Lung (tissue), 12 donors: Measurements from ENCODE around the gene MAPK4. TPM values are rescaled to one million over a fixed set of nuclear protein-coding genes. Genes with fewer than 3 reads are reported as not detected.

Source experiments
- ATAC-seq: fragments of 200-7000 bp; cut with Tn5 transposase; one replicate; pipeline ENCODE4 v1.9.1; 2020; ENCODE audit warnings: moderate number of reproducible peaks; ENCODE audit not compliant: insufficient read depth, low FRiP score
- DNase-seq, 3 donors: peaks; one replicate each; pipeline ENCODE4 v3.0.0-alpha.2; 2013 to 2017
- H3K27ac ChIP-seq, 2 donors: one replicate each; pipeline ENCODE4 v1.5.1; 2013; ENCODE audit warnings: mild to moderate bottlenecking in 2 of 2, moderate library complexity in 2 of 2, control low read depth in 1 of 2, inconsistent platforms in 1 of 2, low read depth in 1 of 2, low read length in 1 of 2
- H3K27me3 ChIP-seq, 3 donors: one replicate each; pipeline ENCODE4 v1.5.1; 2013; ENCODE audit warnings: low read length in 2 of 3; ENCODE audit not compliant: control insufficient read depth in 3 of 3, insufficient read depth in 3 of 3
- H3K36me3 ChIP-seq, 4 donors: one replicate each; pipeline ENCODE4 v1.5.1; 2013; ENCODE audit warnings: low read length in 4 of 4, mild to moderate bottlenecking in 1 of 4, moderate library complexity in 1 of 4; ENCODE audit not compliant: control insufficient read depth in 4 of 4, insufficient read depth in 4 of 4
- H3K4me1 ChIP-seq, 5 donors: one replicate each; pipeline ENCODE4 v1.5.1; 2013; ENCODE audit warnings: low read length in 5 of 5, mild to moderate bottlenecking in 2 of 5, moderate library complexity in 1 of 5; ENCODE audit not compliant: control insufficient read depth in 5 of 5, insufficient read depth in 5 of 5
- H3K4me3 ChIP-seq: one replicate; pipeline ENCODE4 v1.5.1; 2013; ENCODE audit warnings: mild to moderate bottlenecking, control low read depth, moderate library complexity
- H3K9ac ChIP-seq, 2 donors: one replicate each; pipeline ENCODE4 v1.5.1; 2013; ENCODE audit warnings: low read length in 2 of 2, control low read depth in 1 of 2; ENCODE audit not compliant: insufficient read depth in 1 of 2
- H3K9me3 ChIP-seq, 4 donors: one replicate each; pipeline ENCODE4 v1.5.1; 2013; ENCODE audit warnings: low read length in 3 of 4, mild to moderate bottlenecking in 1 of 4, moderate library complexity in 1 of 4; ENCODE audit not compliant: control insufficient read depth in 4 of 4, insufficient read depth in 3 of 4
- CTCF ChIP-seq: IDR thresholded peaks from 2 replicates; pipeline ENCODE4 v1.5.1; 2012; ENCODE audit warnings: mild to moderate bottlenecking; ENCODE audit errors: control extremely low read depth, extremely low read depth
- WGBS, 2 donors: extraction: QIAGEN DNeasy Blood & Tissue Kit; methylation state at CpG; one replicate each; pipeline ENCODE4 v1.1.7; 2013; 5-methylcytosine and 5-hydroxymethylcytosine counted together
- polyA plus RNA-seq, 2 donors: library from polyadenylated mRNA; stranded (reverse); fragments of 200-250 nt; gene quantifications; one replicate each; pipeline ENCODE4 v1.2.1, GENCODE V29; 2013
- total RNA-seq, 2 donors: library from RNA; depleted of rRNA in 1 of 2; stranded (reverse); fragments of >200 nt in 1 of 2; gene quantifications; one replicate each; pipeline ENCODE4 v1.2.1, GENCODE V29; 2014 to 2021
- donor health status: control.
- donor health status: control.
- donor health status: Bipolar disorder and iron deficiency.
- donor health status: healthy.
- donor health status: DM: yes; HTN: yes; CAD: no.

The MAPK4 gene
- total and polyA plus RNA-seq, 4 donors = 1.8 to 10.7 (median 3.9) TPM

GRCh38 chr18:50689578-50689977 is 129.7 kb downstream of the MAPK4 start:
- Histone ChIP-seq H3K9ac (no peak overlapping the region), H3K9me3 (peaks cover 0 to 2% (median 0%) of the 10 kb centered on the region in 4 donors), H3K36me3 (no peaks in the 10 kb centered on the region), H3K27me3 (no peaks in the 10 kb centered on the region), H3K4me1 (peaks cover 0 to 2% (median 0%) of the 10 kb centered on the region in 5 donors), H3K27ac (no peak overlapping the region), H3K4me3 (no peak overlapping the region)
- WGBS, 2 donors = 92 to 94% methylated on average over 6 of the region's 6 CpGs
- DNase-seq (no peak), ATAC-seq (no peak)
- TF ChIP-seq CTCF = no peak

- peaks cover 0 to 2% (median 0%) of the 10 kb centered on the region in 4 donors for H3K9me3 ChIP-seq
- no peaks in the 10 kb centered on the region for H3K4me1 ChIP-seq
- peaks cover 0 to 4% (median 0%) of the 10 kb centered on the region in 3 donors for H3K27me3 ChIP-seq
- TF ChIP-seq CTCF = no peak
- 66% methylated on average over 4 of the region's 4 CpGs for WGBS, 2 donors
- ATAC-seq (no peak), DNase-seq (no peak)
- no peak overlapping the region for H3K27ac ChIP-seq
- H3K4me3 ChIP-seq = no peak overlapping the region
- no peaks in the 10 kb centered on the region for H3K36me3 ChIP-seq
- H3K9ac ChIP-seq = no peak overlapping the region
These were observed 134.3 kb downstream of the MAPK4 start for GRCh38 chr18:50694147-50694546.

GRCh38 chr18:50695431-50696176 is 135.7 kb downstream of the MAPK4 start:
- no peak overlapping the region for H3K27ac ChIP-seq
- TF ChIP-seq CTCF = no peak
- H3K36me3 ChIP-seq = no peaks in the 10 kb centered on the region
- peaks cover 0 to 4% (median 0%) of the 10 kb centered on the region in 3 donors for H3K27me3 ChIP-seq
- no peak for ATAC-seq
- no peak for DNase-seq
- no peak overlapping the region for H3K9ac ChIP-seq
- H3K9me3 ChIP-seq = peaks cover 0 to 2% (median 0%) of the 10 kb centered on the region in 4 donors
- no peak overlapping the region for H3K4me3 ChIP-seq
- 74 to 82% methylated on average over 10 of the region's 10 CpGs for WGBS, 2 donors
- no peaks in the 10 kb centered on the region for H3K4me1 ChIP-seq
